GM18907 (cell line): Measurements from ENCODE around the gene ACSS1.

Experiments
- ATAC-seq: cut with Tn5 transposase; IDR thresholded peaks from one replicate; pipeline ENCODE4 v1.9.1; 2021; ENCODE audit warnings: mild to moderate bottlenecking, moderate library complexity; ENCODE audit not compliant: unreplicated experiment

ACSS1 gene

DNA sequence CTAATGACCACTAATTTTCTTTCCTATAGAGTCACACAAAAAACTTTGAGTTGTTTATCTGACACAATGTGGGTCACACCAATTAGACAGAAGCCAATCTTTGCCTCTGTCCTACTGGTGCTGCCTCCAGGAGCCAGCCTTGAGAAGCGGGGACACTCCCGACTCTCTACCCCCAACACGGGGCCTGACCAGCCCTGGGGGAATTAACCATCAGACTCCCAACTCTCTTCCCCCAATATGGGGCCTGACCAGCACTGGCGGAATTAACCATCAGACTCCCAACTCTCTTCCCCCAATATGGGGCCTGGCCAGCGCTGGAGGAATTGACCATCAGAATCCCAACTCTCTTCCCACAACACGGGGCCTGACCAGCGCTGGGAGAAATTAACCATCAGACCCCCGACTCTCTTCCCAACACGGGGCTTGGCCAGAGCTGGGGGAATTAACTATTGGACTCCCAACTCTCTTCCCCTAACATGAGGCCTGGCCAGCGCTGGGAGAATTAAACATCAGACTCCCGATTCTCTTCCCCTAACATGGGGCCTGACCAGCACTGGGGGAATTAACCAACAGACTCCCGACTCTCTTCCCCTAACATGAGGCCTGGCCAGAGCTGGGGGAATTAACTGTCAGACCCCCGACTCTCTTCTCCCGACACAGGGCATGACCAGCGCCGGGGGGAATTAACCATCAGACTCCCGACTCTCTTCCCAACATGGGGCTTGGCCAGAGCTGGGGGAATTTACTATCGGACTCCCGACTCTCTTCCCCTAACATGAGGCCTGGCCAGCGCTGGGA, 96.4 kb downstream of the ACSS1 start:
- ATAC-seq: no peak

DNA sequence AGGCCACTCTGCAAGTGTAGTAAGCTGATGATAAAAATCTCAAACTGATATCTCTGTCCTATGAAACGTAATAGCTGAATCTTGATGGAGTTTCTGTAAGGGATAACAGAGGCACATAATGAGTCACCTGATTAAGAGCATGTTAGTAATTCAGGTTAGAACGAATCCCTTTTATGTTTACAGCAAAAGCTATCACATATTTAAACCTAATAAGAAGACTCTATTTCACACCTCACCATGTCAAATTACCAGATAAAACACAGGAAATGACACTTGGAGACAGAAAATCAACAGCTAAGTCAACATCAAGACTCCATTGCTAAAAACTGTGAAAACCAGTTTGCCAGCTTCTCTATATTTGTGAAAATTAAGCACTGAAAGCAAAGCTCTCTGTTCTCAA, 97.1 kb downstream of the ACSS1 start:
- ATAC-seq: no peak

DNA sequence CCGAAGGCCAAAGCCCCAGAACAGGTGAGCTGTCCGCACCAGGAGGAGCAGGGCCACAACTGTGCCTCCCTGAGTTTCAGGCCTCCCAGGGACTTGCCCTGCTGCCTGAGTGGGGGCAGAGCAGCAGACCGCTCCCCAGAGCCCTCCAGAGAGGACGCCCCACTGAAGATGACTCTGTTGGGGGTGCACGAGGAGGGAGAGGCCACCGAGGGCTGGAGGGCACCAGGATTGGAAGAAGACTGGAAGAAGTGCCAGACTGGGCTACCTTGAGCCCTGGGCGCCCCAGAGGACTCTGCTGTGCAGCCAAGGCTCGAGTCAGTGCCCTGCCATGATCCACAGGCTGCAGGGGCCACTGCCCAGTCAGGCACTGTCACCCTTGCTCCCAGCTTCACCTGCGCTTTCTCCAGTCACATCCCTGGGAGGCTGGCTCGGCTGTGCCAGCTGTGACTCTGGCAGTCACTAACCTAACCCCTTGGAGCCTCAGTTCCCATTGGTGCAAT, 97.6 kb downstream of the ACSS1 start:
- no peak for ATAC-seq

DNA sequence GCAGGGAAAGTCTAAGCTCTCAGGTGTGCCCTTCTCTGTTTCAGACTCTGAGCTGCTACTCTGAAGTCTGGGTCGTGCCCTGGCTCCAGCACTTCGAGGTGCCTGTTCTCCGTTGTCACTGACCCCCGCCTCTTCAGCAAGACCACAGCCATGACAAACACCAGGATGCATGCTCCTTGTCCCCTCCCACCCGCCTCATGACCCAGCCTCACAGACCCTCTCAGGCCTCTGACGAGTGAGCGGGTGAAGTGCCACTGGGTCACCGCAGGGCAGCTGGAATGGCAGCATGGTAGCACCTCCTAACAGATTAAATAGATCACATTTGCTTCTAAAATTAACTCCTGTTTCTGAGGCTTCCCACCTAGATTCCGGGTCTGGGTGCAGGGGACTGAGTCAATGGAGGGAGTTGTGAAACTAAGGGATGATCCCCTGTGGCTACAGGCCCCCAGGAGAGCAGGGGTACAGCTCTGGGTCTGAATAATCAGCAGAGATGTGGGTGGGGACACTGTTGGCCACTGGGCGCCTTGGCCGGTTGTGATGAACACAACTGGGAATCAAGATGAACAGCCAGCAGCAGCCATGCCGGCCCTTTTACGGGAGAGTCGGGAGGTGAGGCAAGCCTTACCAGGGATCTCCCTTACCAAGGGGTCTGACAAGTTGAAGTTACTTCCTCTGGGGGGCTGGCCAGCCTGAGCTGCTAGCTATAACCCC, 98.2 kb downstream of the ACSS1 start:
- ATAC-seq: no peak

DNA sequence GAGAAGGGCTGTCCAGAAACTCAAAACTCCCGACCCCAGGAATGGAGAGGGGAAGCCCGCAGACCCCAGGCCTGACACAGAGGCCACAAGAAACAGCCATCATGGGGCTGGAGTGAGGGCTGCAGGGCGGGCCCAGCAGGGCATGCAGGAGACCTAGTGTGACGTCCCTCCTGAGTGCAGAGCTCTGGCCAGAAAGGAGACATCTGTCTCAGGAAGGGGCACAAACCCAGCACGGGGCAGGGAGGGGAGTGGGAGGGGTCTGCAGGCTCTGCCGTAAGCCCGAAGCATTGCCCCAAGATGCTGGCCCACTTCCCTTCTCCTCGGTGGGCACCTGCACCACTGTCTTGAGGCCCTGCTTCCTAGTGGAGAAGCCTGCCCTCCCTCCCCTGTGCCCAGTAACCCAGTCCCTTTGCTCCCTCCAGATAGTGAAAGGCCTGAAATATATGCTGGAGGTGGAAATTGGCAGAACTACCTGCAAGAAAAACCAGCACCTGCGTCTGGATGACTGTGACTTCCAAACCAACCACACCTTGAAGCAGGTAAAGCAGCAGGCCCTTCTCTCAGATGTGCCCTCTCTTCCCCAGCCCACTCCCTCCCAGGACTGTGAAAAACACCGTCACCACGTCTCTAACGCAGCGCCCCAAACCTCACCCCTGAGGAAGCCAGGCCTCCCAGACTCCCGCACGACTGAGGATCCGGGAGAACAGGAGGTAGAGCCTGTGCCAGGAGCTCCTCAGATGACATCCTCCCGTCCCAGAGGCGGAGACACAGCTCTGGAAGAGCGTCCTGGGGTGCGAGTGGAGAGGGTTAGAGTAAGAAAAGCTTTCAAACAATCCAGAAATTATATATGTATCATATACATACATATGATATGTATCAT, 99.2 kb downstream of the ACSS1 start:
- no peak for ATAC-seq

DNA sequence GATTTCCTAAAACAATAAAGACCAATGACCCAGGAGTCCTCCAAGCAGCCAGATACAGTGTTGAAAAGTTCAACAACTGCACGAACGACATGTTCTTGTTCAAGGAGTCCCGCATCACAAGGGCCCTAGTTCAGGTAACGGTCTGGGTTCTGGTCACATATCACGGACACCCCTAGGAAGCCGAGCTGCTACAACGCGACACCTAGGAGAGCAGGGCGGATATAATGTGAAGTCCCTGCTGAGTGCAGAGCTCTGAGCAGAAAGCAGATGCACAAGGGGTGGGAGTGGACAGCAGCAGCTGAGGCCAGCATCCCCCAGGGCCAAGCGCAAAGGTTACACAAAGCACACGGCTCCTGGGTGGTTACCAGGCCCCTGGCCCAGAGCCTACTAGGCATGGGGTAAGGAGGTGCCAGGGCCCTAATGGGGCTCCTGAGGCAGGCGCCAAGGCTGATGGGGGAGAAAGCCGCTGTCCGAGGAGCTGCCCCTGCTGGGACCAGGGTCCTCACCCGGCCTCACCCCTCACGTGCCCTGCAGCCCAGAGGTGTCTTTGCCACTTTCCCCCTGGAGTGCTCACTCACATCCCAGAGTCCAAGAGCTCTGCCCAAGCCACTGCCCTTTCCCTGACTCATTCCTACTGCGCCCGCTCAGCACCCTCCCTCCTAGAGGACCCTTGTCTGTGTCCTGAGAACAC, 100.5 kb downstream of the ACSS1 start:
- no peak for ATAC-seq
